RWPE2 (cell line): Measurements from ENCODE around the gene SGMS1.

Experiments
- ATAC-seq: fragments of 200-7000 bp; cut with Tn5 transposase; 3 replicates; pipeline ENCODE4 v1.9.1; 2021; ENCODE audit warnings: low read depth
- DNase-seq: peaks from one replicate; pipeline ENCODE4 v3.0.0-alpha.2; 2020; ENCODE audit warnings: low spot score
- H3K27ac ChIP-seq: fragments of 450-650 bp; 2 replicates; pipeline ENCODE4 v1.5.1; 2017; ENCODE audit warnings: mild to moderate bottlenecking; ENCODE audit not compliant: poor library complexity, severe bottlenecking
- H3K27me3 ChIP-seq: fragments of 250-450 bp; sonication (Bioruptor Pico); 2 replicates; pipeline ENCODE4 v1.5.1; 2021; ENCODE audit warnings: mild to moderate bottlenecking, moderate library complexity; ENCODE audit not compliant: insufficient read depth, poor library complexity, severe bottlenecking
- H3K36me3 ChIP-seq: fragments of 250-450 bp; sonication (Bioruptor Pico); 2 replicates; pipeline ENCODE4 v1.5.1; 2020; ENCODE audit warnings: low read depth, mild to moderate bottlenecking, moderate library complexity
- H3K4me1 ChIP-seq: fragments of 250-450 bp; sonication (Bioruptor Pico); 2 replicates; pipeline ENCODE4 v1.5.1; 2021; ENCODE audit warnings: mild to moderate bottlenecking, moderate library complexity; ENCODE audit not compliant: insufficient read depth, poor library complexity, severe bottlenecking
- H3K4me3 ChIP-seq: fragments of 250-450 bp; sonication (Bioruptor Pico); 2 replicates; pipeline ENCODE4 v1.5.1; 2021; ENCODE audit warnings: mild to moderate bottlenecking, moderate library complexity; ENCODE audit not compliant: severe bottlenecking
- H3K9me3 ChIP-seq: fragments of 250-450 bp; sonication (Bioruptor Pico); 2 replicates; pipeline ENCODE4 v1.5.1; 2021; ENCODE audit warnings: mild to moderate bottlenecking, moderate library complexity; ENCODE audit not compliant: severe bottlenecking
- CTCF ChIP-seq: fragments of 450-650 bp; IDR thresholded peaks from one replicate; pipeline ENCODE4 v1.5.1; 2017; ENCODE audit warnings: mild to moderate bottlenecking, moderate library complexity; ENCODE audit not compliant: poor library complexity, severe bottlenecking

SGMS1 gene

GRCh38 chr10:50645236-50645635 is 21.5 kb upstream of the SGMS1 start:
- TF ChIP-seq CTCF, result no peak
- ATAC-seq (no peak), DNase-seq (no peak)
- no peaks in the 10 kb centered on the region for H3K9me3 ChIP-seq
- no peaks in the 10 kb centered on the region for H3K4me1 ChIP-seq
- no peak overlapping the region for H3K4me3 ChIP-seq
- H3K36me3 ChIP-seq, result no peaks in the 10 kb centered on the region
- no peak overlapping the region for H3K27ac ChIP-seq
- no peaks in the 10 kb centered on the region for H3K27me3 ChIP-seq

GRCh38 chr10:50641626-50642025 is 17.9 kb upstream of the SGMS1 start:
- no peak overlapping the region for H3K27ac ChIP-seq

GRCh38 chr10:50640238-50640637 is 16.5 kb upstream of the SGMS1 start:
- Histone ChIP-seq H3K4me1 (no peaks in the 10 kb centered on the region), H3K27me3 (no peaks in the 10 kb centered on the region), H3K4me3 (no peak overlapping the region), H3K9me3 (no peaks in the 10 kb centered on the region), H3K36me3 (no peaks in the 10 kb centered on the region), H3K27ac (no peak overlapping the region)
- ATAC-seq (no peak), DNase-seq (no peak)
- no peak for TF ChIP-seq CTCF

More at GRCh38 chr10:50641626-50642025, 17.9 kb upstream of the SGMS1 start:
- no peak for TF ChIP-seq CTCF
- H3K27me3 ChIP-seq, result no peaks in the 10 kb centered on the region
- no peak overlapping the region for H3K4me3 ChIP-seq
- DNase-seq (no peak), ATAC-seq (no peak)
- H3K36me3 ChIP-seq, result no peaks in the 10 kb centered on the region
- no peaks in the 10 kb centered on the region for H3K9me3 ChIP-seq
- no peaks in the 10 kb centered on the region for H3K4me1 ChIP-seq

GRCh38 chr10:50636618-50637579 is 13.1 kb upstream of the SGMS1 start:
- H3K9me3 ChIP-seq, result no peaks in the 10 kb centered on the region
- no peak for TF ChIP-seq CTCF
- no peak for ATAC-seq
- H3K4me3 ChIP-seq, result no peak overlapping the region
- no peaks in the 10 kb centered on the region for H3K4me1 ChIP-seq
- no peaks in the 10 kb centered on the region for H3K36me3 ChIP-seq
- H3K27me3 ChIP-seq, result no peaks in the 10 kb centered on the region
- no peak for DNase-seq
- no peak overlapping the region for H3K27ac ChIP-seq

GRCh38 chr10:50635286-50635685 is 11.5 kb upstream of the SGMS1 start:
- Histone ChIP-seq H3K4me1 (no peaks in the 10 kb centered on the region), H3K9me3 (no peaks in the 10 kb centered on the region), H3K27me3 (no peaks in the 10 kb centered on the region), H3K36me3 (no peaks in the 10 kb centered on the region), H3K4me3 (no peak overlapping the region), H3K27ac (no peak overlapping the region)
- DNase-seq, result no peak
- ATAC-seq, result peak; percentile 19; the same call in 1 of the 3 replicates
- no peak for TF ChIP-seq CTCF
